Measurements from ENCODE around the gene MLYCD. TPM values are rescaled to one million over a fixed set of nuclear protein-coding genes. Genes with fewer than 3 reads are reported as not detected.

MLYCD gene
- total RNA-seq, 3 donors from 2014 or later = 9.0 to 13.9 (median 12.2) TPM

DNA sequence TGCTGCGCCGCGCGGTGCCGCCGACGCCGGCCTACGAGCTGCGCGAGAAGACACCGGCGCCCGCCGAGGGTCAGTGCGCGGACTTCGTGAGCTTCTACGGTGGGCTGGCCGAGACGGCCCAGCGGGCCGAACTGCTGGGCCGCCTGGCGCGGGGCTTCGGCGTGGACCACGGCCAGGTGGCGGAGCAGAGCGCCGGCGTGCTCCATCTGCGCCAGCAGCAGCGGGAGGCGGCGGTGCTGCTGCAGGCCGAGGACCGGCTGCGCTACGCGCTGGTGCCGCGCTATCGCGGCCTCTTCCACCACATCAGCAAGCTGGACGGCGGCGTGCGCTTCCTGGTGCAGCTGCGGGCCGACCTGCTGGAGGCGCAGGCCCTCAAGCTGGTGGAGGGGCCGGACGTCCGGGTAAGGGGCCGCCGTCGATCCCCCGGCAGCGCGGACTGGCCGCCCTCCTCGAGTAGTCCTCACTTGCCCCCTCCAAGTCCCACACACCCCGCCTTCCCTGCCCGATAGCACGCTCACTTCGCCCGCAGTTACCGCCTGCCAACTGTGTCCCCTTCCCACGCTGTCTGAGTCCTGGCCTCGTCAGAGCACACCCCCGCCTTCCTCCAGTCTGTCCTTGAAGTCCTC lies 470 bp downstream of the MLYCD start:
- DNase-seq = peak; percentile 55 to 78 (median 75)
- Histone ChIP-seq H3K4me1 (ENCODE audit: low read depth) (peaks cover 5% of the 10 kb centered on the region), H3K36me3 (ENCODE audit: low read depth) (no peaks in the 10 kb centered on the region), H3K9me3 (no peaks in the 10 kb centered on the region), H3K4me3 (peak overlapping the region; percentile 78)
- TF ChIP-seq, protein P1, sequence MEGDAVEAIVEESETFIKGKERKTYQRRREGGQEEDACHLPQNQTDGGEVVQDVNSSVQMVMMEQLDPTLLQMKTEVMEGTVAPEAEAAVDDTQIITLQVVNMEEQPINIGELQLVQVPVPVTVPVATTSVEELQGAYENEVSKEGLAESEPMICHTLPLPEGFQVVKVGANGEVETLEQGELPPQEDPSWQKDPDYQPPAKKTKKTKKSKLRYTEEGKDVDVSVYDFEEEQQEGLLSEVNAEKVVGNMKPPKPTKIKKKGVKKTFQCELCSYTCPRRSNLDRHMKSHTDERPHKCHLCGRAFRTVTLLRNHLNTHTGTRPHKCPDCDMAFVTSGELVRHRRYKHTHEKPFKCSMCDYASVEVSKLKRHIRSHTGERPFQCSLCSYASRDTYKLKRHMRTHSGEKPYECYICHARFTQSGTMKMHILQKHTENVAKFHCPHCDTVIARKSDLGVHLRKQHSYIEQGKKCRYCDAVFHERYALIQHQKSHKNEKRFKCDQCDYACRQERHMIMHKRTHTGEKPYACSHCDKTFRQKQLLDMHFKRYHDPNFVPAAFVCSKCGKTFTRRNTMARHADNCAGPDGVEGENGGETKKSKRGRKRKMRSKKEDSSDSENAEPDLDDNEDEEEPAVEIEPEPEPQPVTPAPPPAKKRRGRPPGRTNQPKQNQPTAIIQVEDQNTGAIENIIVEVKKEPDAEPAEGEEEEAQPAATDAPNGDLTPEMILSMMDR (IDR thresholded peaks at IDR 0.05) = no peak
- peak; percentile 77 for ATAC-seq
- intact Hi-C loops (cut with DNase I, micrococcal nuclease) = no loop called here

- intact Hi-C loops (cut with DNase I, micrococcal nuclease) = no loop called here
- H3K36me3 ChIP-seq (ENCODE audit: low read depth) = no peaks in the 10 kb centered on the region
- ATAC-seq = no peak
- TF ChIP-seq, protein P1 (IDR thresholded peaks at IDR 0.05) = no peak
- H3K4me1 ChIP-seq (ENCODE audit: low read depth) = peaks cover 5% of the 10 kb centered on the region
- DNase-seq = no peak
- H3K4me3 ChIP-seq = no peak overlapping the region
- H3K9me3 ChIP-seq = no peaks in the 10 kb centered on the region
Observed at GRCh38 chr16:83899978-83900377, 1.1 kb downstream of the MLYCD start.

GRCh38 chr16:83900571-83900970 lies 1.7 kb downstream of the MLYCD start:
- Histone ChIP-seq H3K36me3 (ENCODE audit: low read depth) (no peaks in the 10 kb centered on the region), H3K4me1 (ENCODE audit: low read depth) (peaks cover 5% of the 10 kb centered on the region), H3K9me3 (no peaks in the 10 kb centered on the region), H3K4me3 (no peak overlapping the region)
- no peak for ATAC-seq
- intact Hi-C loops (cut with DNase I, micrococcal nuclease) = no loop called here
- TF ChIP-seq, protein P1 (IDR thresholded peaks at IDR 0.05) = no peak
- DNase-seq = no peak

GRCh38 chr16:83901101-83901500 lies 2.2 kb downstream of the MLYCD start:
- ATAC-seq (no peak), DNase-seq (no peak)
- no peaks in the 10 kb centered on the region for H3K9me3 ChIP-seq
- TF ChIP-seq, protein P1 (IDR thresholded peaks at IDR 0.05) = no peak
- H3K4me3 ChIP-seq = no peak overlapping the region
- peaks cover 5% of the 10 kb centered on the region for H3K4me1 ChIP-seq (ENCODE audit: low read depth)
- H3K36me3 ChIP-seq (ENCODE audit: low read depth) = no peaks in the 10 kb centered on the region
- intact Hi-C loops (cut with DNase I, micrococcal nuclease) = no loop called here

GRCh38 chr16:83903751-83904150 lies 4.8 kb downstream of the MLYCD start:
- intact Hi-C loops (cut with DNase I, micrococcal nuclease) = no loop called here
- TF ChIP-seq, protein P1 (IDR thresholded peaks at IDR 0.05) = no peak
- H3K9me3 ChIP-seq = no peaks in the 10 kb centered on the region
- peaks cover 5% of the 10 kb centered on the region for H3K4me1 ChIP-seq (ENCODE audit: low read depth)
- no peak for DNase-seq
- no peaks in the 10 kb centered on the region for H3K36me3 ChIP-seq (ENCODE audit: low read depth)
- H3K4me3 ChIP-seq = no peak overlapping the region
- ATAC-seq = no peak

GRCh38 chr16:83906683-83907082 lies 7.8 kb downstream of the MLYCD start:
- ATAC-seq (no peak), DNase-seq (no peak)
- TF ChIP-seq, protein P1 (IDR thresholded peaks at IDR 0.05) = no peak
- H3K9me3 ChIP-seq = no peaks in the 10 kb centered on the region
- H3K4me3 ChIP-seq = no peak overlapping the region
- no peaks in the 10 kb centered on the region for H3K4me1 ChIP-seq (ENCODE audit: low read depth)
- H3K36me3 ChIP-seq (ENCODE audit: low read depth) = no peaks in the 10 kb centered on the region
- intact Hi-C loops (cut with DNase I, micrococcal nuclease) = no loop called here

All from mucosa of descending colon (tissue), 3 donors.